HepG2 (cell line): ENCODE measurements around the gene PATZ1. TPM values are rescaled to one million over a fixed set of nuclear protein-coding genes. Genes with fewer than 3 reads are reported as not detected.

Experiments used
- ARNT ChIP-seq: fragments of 450-650 bp; IDR thresholded peaks from 2 replicates; pipeline ENCODE4 v1.6.1; 2017
- ATAD3A ChIP-seq: sonication (generic); formaldehyde crosslinking; IDR thresholded peaks from 2 replicates; pipeline ENCODE4 v1.4.0; 2020; ENCODE audit warnings: missing genetic modification reagents
- ATF7-NPFF ChIP-seq: sonication (generic); formaldehyde crosslinking; IDR thresholded peaks from 2 replicates; pipeline ENCODE4 v1.8.1; 2023; ENCODE audit warnings: mild to moderate bottlenecking, low read depth, missing genetic modification reagents, moderate library complexity
- HOXA5 ChIP-seq: sonication (generic); formaldehyde crosslinking; IDR thresholded peaks from 2 replicates; pipeline ENCODE4 v1.4.0; 2020; ENCODE audit warnings: missing genetic modification reagents
- MAZ ChIP-seq, 2 experiments: sonication (generic) in 1 of 2; formaldehyde crosslinking in 1 of 2; IDR thresholded peaks; 2 replicates each; pipeline versions ENCODE4 v1.5.0 to v1.6.1; 2012 to 2020; ENCODE audit warnings: low read depth in 2 of 2, mild to moderate bottlenecking in 2 of 2, borderline replicate concordance in 1 of 2, improper control_type of control experiment in 1 of 2, low read length in 1 of 2, missing genetic modification reagents in 1 of 2, moderate library complexity in 1 of 2
- SRSF1 ChIP-seq: fragments of 200-400 bp; formaldehyde crosslinking; optimal IDR thresholded peaks from 2 replicates; pipeline ENCODE3; 2017; ENCODE audit warnings: mild to moderate bottlenecking, low read depth, low read length, moderate library complexity
- XRCC5 ChIP-seq: fragments of 200-400 bp; formaldehyde crosslinking; optimal IDR thresholded peaks from 2 replicates; pipeline ENCODE3; 2017; ENCODE audit warnings: mild to moderate bottlenecking, low read length
- ZNF143 ChIP-seq: sonication (generic); formaldehyde crosslinking; IDR thresholded peaks from 2 replicates; pipeline ENCODE4 v1.4.0; 2020; ENCODE audit warnings: missing genetic modification reagents
- ZNF33A ChIP-seq: sonication (generic); formaldehyde crosslinking; IDR thresholded peaks from 2 replicates; pipeline ENCODE4 v1.5.1; 2020; ENCODE audit warnings: missing genetic modification reagents, mild to moderate bottlenecking, moderate library complexity, borderline replicate concordance
- ZNF543 ChIP-seq: sonication (generic); formaldehyde crosslinking; IDR thresholded peaks from 2 replicates; pipeline ENCODE4 v1.4.0; 2020; ENCODE audit warnings: mild to moderate bottlenecking, missing genetic modification reagents
- ZNF703 ChIP-seq: sonication (generic); formaldehyde crosslinking; IDR thresholded peaks from 2 replicates; pipeline ENCODE4 v1.5.1; 2020; ENCODE audit warnings: missing genetic modification reagents, mild to moderate bottlenecking, moderate library complexity, borderline replicate concordance
- ZNF781 ChIP-seq: sonication (generic); formaldehyde crosslinking; IDR thresholded peaks from 2 replicates; pipeline ENCODE4 v1.5.1; 2020; ENCODE audit warnings: borderline replicate concordance, mild to moderate bottlenecking, missing genetic modification reagents; ENCODE audit errors: not compliant biosample characterization
- polyA plus RNA-seq, 8 experiments: library from polyadenylated mRNA; depleted of rRNA in 3 of 8; stranded (reverse) in 7 of 8; unstranded in 1 of 8; fragments of >200 nt; fragmentation: Illumina TruSeq in 4 of 8; extraction: Trizol in 4 of 8; gene quantifications; 2 replicates each; pipeline versions ENCODE4 v1.2.1 to v1.2.3, GENCODE V29; 2011 to 2016; ENCODE audit warnings: low read depth in 4 of 8, missing spikeins in 1 of 8, mixed read lengths in 1 of 8; ENCODE audit not compliant: insufficient read depth in 1 of 8
- total RNA-seq, 5 experiments: library from RNA; depleted of rRNA; stranded (reverse); fragments of >200 nt; fragmentation: Illumina TruSeq; extraction: Trizol; gene quantifications; 2 replicates each; pipeline ENCODE4 v1.2.3, GENCODE V29; 2016; ENCODE audit warnings: low read depth in 1 of 5
- TF ChIP-seq, protein P1 (sequence below): sonication (generic); formaldehyde crosslinking; IDR thresholded peaks from 2 replicates; pipeline ENCODE4 v1.5.1; 2020; ENCODE audit warnings: missing genetic modification reagents, mild to moderate bottlenecking, borderline replicate concordance
- TF ChIP-seq, protein P2 (sequence below): sonication (generic); formaldehyde crosslinking; IDR thresholded peaks from 2 replicates; pipeline ENCODE4 v1.4.0; 2020; ENCODE audit warnings: missing genetic modification reagents, borderline replicate concordance
- TF ChIP-seq, protein P3 (sequence below): sonication (generic); formaldehyde crosslinking; IDR thresholded peaks from 2 replicates; pipeline ENCODE4 v1.4.0; 2020; ENCODE audit warnings: mild to moderate bottlenecking, low read depth, missing genetic modification reagents
- TF ChIP-seq, protein P4 (sequence below): sonication (generic); formaldehyde crosslinking; IDR thresholded peaks from 2 replicates; pipeline ENCODE4 v1.4.0; 2020; ENCODE audit warnings: mild to moderate bottlenecking, missing genetic modification reagents, borderline replicate concordance

Gene PATZ1
- total and polyA plus RNA-seq, 2 of the 13 experiments (the other 11 are each of a cell fraction or from before 2014, with no cell fraction given), result 24.9 to 30.5 TPM

DNA sequence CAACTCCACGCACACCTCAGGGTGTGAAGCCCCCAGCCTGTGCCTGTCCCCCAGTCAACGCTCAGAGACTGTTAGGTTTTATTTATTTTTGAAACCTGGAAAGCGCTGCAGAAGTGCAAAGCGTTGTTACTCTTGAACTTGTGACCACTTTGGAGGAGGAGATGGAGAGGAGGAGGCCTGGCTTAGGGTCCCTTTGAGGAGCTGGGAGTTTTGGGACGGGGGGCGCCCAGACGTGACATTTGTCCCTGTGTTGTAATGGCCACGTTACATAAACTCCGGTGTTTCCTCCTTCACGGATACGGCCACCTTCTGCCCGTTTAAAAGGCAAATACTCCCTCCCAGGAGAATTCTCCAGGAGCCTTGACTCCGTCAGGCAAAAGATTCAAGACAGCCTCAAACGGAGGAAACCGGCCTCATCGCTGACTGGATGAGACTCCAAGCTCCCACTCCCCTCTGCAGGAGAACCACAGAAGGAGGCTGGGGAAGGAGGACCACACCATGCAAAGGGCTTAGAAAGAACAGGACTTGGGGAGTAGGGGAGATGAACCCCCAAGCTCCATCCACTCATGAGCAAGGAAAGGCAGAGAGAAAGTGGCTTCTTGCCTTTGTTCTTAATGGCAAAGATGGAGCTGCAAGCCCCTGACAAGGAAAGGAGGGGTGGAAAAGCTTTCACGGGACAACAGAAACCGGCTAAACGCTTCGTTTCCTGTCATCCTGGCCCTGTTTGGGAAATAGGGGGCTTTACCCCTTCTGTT lies 54.5 kb downstream of the PATZ1 start (continued):
- TF ChIP-seq, protein P1, sequence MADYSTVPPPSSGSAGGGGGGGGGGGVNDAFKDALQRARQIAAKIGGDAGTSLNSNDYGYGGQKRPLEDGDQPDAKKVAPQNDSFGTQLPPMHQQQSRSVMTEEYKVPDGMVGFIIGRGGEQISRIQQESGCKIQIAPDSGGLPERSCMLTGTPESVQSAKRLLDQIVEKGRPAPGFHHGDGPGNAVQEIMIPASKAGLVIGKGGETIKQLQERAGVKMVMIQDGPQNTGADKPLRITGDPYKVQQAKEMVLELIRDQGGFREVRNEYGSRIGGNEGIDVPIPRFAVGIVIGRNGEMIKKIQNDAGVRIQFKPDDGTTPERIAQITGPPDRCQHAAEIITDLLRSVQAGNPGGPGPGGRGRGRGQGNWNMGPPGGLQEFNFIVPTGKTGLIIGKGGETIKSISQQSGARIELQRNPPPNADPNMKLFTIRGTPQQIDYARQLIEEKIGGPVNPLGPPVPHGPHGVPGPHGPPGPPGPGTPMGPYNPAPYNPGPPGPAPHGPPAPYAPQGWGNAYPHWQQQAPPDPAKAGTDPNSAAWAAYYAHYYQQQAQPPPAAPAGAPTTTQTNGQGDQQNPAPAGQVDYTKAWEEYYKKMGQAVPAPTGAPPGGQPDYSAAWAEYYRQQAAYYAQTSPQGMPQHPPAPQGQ (CRISPR knock-in tag), result no peak
- TF ChIP-seq ZNF143 (peak; percentile 14; the same call in 1 of the 2 replicates), ATAD3A (CRISPR knock-in tag) (no peak), ZNF703 (CRISPR knock-in tag) (no peak), ZNF33A (peak; percentile 9; the same call in 1 of the 2 replicates), SRSF1 (no peak), ARNT (no peak), XRCC5 (no peak), ZNF781 (CRISPR knock-in tag) (no peak), ZNF543 (no peak), ATF7-NPFF (no peak), HOXA5 (CRISPR knock-in tag) (no peak), MAZ (IDR thresholded peaks at IDR 0.05; ENCODE audit: borderline replicate concordance, low read depth, low read length) (no peak), MAZ (CRISPR knock-in tag; IDR thresholded peaks at IDR 0.05; ENCODE audit: low read depth) (no peak)
- TF ChIP-seq, protein P2, sequence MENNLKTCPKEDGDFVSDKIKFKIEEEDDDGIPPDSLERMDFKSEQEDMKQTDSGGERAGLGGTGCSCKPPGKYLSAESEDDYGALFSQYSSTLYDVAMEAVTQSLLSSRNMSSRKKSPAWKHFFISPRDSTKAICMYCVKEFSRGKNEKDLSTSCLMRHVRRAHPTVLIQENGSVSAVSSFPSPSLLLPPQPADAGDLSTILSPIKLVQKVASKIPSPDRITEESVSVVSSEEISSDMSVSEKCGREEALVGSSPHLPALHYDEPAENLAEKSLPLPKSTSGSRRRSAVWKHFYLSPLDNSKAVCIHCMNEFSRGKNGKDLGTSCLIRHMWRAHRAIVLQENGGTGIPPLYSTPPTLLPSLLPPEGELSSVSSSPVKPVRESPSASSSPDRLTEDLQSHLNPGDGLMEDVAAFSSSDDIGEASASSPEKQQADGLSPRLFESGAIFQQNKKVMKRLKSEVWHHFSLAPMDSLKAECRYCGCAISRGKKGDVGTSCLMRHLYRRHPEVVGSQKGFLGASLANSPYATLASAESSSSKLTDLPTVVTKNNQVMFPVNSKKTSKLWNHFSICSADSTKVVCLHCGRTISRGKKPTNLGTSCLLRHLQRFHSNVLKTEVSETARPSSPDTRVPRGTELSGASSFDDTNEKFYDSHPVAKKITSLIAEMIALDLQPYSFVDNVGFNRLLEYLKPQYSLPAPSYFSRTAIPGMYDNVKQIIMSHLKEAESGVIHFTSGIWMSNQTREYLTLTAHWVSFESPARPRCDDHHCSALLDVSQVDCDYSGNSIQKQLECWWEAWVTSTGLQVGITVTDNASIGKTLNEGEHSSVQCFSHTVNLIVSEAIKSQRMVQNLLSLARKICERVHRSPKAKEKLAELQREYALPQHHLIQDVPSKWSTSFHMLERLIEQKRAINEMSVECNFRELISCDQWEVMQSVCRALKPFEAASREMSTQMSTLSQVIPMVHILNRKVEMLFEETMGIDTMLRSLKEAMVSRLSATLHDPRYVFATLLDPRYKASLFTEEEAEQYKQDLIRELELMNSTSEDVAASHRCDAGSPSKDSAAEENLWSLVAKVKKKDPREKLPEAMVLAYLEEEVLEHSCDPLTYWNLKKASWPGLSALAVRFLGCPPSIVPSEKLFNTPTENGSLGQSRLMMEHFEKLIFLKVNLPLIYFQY (CRISPR knock-in tag), result no peak
- TF ChIP-seq, protein P3, sequence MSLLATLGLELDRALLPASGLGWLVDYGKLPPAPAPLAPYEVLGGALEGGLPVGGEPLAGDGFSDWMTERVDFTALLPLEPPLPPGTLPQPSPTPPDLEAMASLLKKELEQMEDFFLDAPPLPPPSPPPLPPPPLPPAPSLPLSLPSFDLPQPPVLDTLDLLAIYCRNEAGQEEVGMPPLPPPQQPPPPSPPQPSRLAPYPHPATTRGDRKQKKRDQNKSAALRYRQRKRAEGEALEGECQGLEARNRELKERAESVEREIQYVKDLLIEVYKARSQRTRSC (CRISPR knock-in tag), result no peak
- TF ChIP-seq, protein P4, sequence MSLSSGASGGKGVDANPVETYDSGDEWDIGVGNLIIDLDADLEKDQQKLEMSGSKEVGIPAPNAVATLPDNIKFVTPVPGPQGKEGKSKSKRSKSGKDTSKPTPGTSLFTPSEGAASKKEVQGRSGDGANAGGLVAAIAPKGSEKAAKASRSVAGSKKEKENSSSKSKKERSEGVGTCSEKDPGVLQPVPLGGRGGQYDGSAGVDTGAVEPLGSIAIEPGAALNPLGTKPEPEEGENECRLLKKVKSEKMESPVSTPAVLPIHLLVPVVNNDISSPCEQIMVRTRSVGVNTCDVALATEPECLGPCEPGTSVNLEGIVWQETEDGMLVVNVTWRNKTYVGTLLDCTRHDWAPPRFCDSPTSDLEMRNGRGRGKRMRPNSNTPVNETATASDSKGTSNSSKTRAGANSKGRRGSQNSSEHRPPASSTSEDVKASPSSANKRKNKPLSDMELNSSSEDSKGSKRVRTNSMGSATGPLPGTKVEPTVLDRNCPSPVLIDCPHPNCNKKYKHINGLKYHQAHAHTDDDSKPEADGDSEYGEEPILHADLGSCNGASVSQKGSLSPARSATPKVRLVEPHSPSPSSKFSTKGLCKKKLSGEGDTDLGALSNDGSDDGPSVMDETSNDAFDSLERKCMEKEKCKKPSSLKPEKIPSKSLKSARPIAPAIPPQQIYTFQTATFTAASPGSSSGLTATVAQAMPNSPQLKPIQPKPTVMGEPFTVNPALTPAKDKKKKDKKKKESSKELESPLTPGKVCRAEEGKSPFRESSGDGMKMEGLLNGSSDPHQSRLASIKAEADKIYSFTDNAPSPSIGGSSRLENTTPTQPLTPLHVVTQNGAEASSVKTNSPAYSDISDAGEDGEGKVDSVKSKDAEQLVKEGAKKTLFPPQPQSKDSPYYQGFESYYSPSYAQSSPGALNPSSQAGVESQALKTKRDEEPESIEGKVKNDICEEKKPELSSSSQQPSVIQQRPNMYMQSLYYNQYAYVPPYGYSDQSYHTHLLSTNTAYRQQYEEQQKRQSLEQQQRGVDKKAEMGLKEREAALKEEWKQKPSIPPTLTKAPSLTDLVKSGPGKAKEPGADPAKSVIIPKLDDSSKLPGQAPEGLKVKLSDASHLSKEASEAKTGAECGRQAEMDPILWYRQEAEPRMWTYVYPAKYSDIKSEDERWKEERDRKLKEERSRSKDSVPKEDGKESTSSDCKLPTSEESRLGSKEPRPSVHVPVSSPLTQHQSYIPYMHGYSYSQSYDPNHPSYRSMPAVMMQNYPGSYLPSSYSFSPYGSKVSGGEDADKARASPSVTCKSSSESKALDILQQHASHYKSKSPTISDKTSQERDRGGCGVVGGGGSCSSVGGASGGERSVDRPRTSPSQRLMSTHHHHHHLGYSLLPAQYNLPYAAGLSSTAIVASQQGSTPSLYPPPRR (CRISPR knock-in tag), result no peak
